Measurements from ENCODE around the gene PAX1. TPM values are rescaled to one million over a fixed set of nuclear protein-coding genes. Genes with fewer than 3 reads are reported as not detected.

PAX1 gene
- total RNA-seq, 1 donor from 2014 or later, result 2.7 TPM

- no peaks in the 10 kb centered on the region for H3K36me3 Mint-ChIP-seq
- no peaks in the 10 kb centered on the region for H3K9me3 Mint-ChIP-seq
- TF ChIP-seq CTCF (conservative IDR thresholded peaks at IDR 0.05), result no peak
- H3K27me3 Mint-ChIP-seq, result peaks cover 98% of the 10 kb centered on the region
- no peaks in the 10 kb centered on the region for H3K4me1 Mint-ChIP-seq (ENCODE audit: unreplicated experiment)
- no peak overlapping the region for H3K27ac Mint-ChIP-seq
- DNase-seq (ENCODE audit: extremely low spot score, unreplicated experiment), result no peak
- H3K4me3 Mint-ChIP-seq, result no peak overlapping the region
Observed at GRCh38 chr20:21710863-21711431, 5.5 kb downstream of the PAX1 start.

- Mint-ChIP-seq H3K36me3 (no peaks in the 10 kb centered on the region), H3K27ac (no peak overlapping the region), H3K4me1 (ENCODE audit: unreplicated experiment) (no peaks in the 10 kb centered on the region), H3K27me3 (peaks cover 97% of the 10 kb centered on the region), H3K4me3 (peak overlapping the region; percentile 66), H3K9me3 (no peaks in the 10 kb centered on the region)
- DNase-seq (ENCODE audit: extremely low spot score, unreplicated experiment), result peak; percentile 42
- TF ChIP-seq CTCF (conservative IDR thresholded peaks at IDR 0.05), result no peak
Observed at GRCh38 chr20:21712443-21713059, 7.1 kb downstream of the PAX1 start.

- no peaks in the 10 kb centered on the region for H3K4me1 Mint-ChIP-seq (ENCODE audit: unreplicated experiment)
- H3K4me3 Mint-ChIP-seq, result peak overlapping the region; percentile 36
- no peaks in the 10 kb centered on the region for H3K9me3 Mint-ChIP-seq
Observed at GRCh38 chr20:21713470-21713869, 8.0 kb downstream of the PAX1 start.

GRCh38 chr20:21713901-21714296 is 8.4 kb downstream of the PAX1 start:
- Mint-ChIP-seq H3K4me3 (peak overlapping the region; percentile 36), H3K36me3 (no peaks in the 10 kb centered on the region), H3K9me3 (no peaks in the 10 kb centered on the region), H3K4me1 (ENCODE audit: unreplicated experiment) (no peaks in the 10 kb centered on the region), H3K27me3 (peaks cover 95% of the 10 kb centered on the region), H3K27ac (no peak overlapping the region)
- DNase-seq (ENCODE audit: extremely low spot score, unreplicated experiment), result no peak
- TF ChIP-seq CTCF (conservative IDR thresholded peaks at IDR 0.05), result no peak

More at GRCh38 chr20:21713470-21713869, 8.0 kb downstream of the PAX1 start:
- no peaks in the 10 kb centered on the region for H3K36me3 Mint-ChIP-seq
- no peak for TF ChIP-seq CTCF (conservative IDR thresholded peaks at IDR 0.05)
- no peak overlapping the region for H3K27ac Mint-ChIP-seq
- peaks cover 97% of the 10 kb centered on the region for H3K27me3 Mint-ChIP-seq
- DNase-seq (ENCODE audit: extremely low spot score, unreplicated experiment), result no peak

- Mint-ChIP-seq H3K4me1 (ENCODE audit: unreplicated experiment) (no peaks in the 10 kb centered on the region), H3K4me3 (peak overlapping the region; percentile 29), H3K27ac (no peak overlapping the region), H3K9me3 (no peaks in the 10 kb centered on the region), H3K36me3 (no peaks in the 10 kb centered on the region), H3K27me3 (peaks cover 95% of the 10 kb centered on the region)
- TF ChIP-seq CTCF (conservative IDR thresholded peaks at IDR 0.05), result no peak
- DNase-seq (ENCODE audit: extremely low spot score, unreplicated experiment), result peak; percentile 68
Observed at GRCh38 chr20:21714297-21715192, 9.1 kb downstream of the PAX1 start.
